NCI-H2081 treated with DMSO at 0.1 percent for 48 hours (cell line): Measurements from ENCODE around the gene CLRN3.

Source experiments
- DNase-seq: peaks from one replicate; lab custom pipeline; 2025; lab: John Stamatoyannopoulos, UW

Gene CLRN3

DNA sequence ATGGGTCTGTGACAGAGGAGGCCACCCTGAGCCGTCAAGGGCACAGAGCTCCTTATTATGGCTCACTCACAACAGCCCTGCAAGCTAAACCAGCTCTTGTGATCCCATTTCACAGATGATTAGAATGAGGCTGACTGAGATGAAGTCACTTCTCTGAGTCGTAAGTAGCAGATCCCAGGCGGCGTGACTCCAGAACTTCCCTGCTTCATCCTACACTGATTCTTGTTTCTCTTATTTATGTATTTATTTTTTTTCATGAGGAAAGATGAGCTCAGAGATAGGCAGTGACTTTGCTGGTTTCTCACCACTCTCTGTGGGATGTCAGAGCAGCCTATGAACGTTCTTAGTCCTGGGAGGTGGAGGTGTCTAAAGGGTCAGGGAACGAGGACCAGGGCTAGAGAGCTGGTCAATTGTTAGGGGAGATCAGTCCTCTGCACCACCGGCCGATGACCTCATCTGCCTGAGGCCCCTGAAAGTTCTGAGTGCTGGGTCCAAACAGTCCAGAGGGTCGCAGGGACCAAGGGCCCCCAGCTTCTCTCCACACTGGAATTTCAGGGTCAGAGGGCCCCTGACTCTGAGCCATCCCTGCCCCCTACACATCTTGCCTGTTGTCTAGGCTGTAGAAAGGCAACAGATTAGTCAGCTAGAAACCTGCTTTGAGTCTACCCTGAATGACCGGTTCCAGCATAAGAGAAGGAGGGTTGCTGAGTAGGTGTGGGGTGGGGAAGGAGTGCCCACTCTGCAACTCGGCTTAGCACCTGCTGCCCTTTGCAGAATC is 17.9 kb downstream of the CLRN3 start:
- DNase-seq: no peak

DNA sequence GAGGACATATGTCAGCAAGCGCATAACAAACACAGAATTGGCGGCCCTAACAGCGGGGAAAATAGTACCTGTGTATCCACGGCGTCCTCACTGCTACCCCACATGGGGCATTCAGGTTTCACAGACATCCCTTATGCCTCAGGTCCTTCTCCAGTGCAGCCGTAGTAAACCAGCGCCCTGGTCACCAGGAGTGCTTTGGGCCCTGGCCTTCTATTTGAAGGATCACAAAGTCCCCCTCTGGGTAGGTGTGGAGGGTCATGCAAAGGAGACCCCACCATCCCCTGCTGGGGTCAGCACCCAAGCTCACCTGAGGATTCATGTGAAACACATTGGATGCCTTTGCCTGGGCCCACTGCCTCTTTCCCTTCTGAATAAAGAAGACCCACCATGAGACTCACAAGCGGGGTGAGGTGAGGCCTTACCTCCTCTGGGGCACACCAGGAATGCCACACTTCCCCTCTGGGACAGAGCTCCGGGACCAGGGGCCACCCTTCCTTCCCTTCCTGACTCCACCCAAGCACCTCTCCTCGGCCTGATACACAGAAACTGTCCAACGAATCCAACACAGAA is 18.8 kb downstream of the CLRN3 start:
- DNase-seq: no peak

DNA sequence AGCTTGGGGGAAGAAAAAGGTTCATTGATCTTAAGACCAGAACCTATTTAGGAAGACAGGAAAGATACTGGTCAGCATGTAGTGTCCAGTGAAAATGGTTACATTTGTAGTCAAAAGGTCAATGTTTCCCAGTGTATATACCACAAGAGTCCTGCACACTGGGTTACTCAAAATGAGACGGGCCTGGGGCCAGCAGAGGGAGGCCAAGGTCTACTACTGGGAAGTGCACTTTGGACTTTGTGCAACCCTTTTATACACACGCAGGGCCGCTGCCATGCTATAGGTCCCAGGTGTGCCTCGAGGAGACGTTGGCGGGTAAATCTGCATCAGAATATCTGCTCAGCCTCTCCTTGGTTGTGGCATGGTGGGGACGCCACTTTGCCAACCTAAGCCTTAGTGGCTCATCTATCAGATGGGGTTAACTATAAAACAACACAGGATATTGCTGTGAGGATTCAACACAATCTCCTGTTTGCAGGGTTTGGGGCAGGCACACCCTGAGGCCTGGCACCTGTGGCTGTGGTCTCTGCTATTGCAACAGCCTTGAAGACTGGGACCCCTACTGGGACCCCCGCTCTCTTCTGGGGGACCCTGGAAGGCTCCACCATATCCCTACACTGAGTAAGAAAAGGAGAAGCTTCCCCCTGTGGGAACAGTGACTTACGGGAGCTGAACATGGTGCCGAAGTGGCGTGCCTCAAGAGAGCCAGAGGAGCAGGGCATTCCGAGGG is 19.7 kb downstream of the CLRN3 start:
- no peak for DNase-seq

DNA sequence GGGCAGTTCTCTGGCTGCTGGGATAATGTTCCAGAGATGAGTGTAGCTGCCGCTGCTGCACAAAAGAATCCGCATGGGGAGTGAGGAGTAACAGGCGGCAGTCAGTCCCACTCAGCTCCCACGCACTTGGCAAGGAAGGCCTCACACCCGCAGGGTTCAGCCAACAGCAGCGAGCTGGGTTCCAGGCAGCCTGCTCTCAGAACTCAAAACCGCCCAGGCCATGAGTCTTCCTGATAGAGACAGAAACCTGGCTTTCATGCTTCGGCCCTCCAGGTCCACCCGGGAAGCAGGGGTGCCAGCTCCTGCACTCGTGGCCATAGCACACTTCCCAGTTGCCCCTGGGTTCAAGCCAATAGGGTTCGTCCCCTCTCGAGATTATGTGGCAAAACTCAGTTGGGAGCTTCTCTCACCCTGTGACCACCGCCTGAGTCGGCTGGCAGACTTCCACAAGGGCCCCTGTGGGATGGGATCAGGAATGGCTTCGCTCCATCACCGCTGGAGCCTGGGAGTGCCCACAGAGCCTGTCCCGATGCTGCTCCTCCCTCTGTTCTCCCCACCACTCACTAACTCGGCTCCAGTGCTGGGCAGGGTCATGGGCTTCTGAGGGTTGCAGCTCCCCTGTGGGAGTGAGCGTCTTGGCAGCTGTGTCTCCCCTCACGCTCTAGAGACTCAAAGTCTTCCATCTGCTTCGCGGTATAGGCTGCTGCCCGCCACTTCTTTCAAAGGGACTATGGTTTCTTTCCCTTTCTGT is 20.6 kb downstream of the CLRN3 start:
- no peak for DNase-seq

DNA sequence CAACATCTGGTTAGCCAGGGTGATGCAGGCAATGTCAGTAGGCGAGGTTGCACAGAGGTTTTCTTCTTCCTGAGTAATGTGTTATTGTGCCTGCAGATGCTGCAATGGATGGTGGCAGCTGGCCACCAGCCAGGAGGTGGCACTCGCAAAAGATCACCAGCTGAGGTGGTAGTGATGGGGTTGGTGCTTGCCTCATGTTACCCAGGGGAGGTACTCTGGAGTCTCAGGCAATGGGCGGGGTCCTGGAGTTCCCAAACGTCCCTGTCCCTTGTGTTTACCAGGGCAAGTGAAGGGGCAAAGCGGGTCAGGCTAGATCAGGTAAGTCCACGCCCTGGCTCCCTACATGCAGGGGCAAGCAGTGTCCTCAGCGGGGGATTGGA is 21.1 kb downstream of the CLRN3 start:
- no peak for DNase-seq

DNA sequence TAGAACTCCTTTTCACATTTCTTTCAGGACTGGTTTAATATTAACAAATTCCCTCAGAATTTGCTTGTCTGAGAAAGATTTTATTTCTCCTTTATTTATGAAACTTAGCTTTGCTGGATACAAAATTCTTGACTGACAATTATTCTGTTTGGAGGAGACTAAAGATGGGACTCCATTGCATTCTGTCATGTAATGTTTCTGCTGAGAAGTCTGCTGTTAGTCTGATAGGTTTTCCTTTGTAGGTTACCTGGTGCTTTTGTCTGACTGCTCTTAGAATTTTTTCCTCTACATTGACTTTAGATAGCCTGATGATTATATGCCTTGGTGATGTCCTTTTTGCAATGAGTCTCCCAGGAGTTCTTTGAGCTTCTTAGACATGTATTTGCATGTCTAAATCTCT is 23.4 kb downstream of the CLRN3 start:
- DNase-seq: no peak

DNA sequence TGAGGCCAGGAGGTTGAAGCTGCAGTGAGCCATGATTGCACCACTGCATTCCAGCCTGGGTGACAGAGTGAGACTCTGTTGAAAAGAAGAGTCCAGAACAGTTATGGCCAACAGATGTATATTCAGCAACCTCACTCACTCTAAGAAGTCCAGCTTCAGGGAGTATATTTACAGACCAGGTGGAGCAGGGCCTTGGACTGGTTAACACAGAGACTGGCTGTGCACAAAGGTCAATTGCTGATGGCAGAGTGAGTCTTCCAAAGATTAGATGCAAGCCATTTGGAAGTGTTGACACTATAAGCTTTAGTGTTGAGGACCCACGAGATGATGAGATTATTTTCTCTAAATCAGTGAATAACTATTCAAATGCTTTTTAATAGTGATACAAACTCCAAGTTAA is 24.9 kb downstream of the CLRN3 start:
- DNase-seq: no peak

DNA sequence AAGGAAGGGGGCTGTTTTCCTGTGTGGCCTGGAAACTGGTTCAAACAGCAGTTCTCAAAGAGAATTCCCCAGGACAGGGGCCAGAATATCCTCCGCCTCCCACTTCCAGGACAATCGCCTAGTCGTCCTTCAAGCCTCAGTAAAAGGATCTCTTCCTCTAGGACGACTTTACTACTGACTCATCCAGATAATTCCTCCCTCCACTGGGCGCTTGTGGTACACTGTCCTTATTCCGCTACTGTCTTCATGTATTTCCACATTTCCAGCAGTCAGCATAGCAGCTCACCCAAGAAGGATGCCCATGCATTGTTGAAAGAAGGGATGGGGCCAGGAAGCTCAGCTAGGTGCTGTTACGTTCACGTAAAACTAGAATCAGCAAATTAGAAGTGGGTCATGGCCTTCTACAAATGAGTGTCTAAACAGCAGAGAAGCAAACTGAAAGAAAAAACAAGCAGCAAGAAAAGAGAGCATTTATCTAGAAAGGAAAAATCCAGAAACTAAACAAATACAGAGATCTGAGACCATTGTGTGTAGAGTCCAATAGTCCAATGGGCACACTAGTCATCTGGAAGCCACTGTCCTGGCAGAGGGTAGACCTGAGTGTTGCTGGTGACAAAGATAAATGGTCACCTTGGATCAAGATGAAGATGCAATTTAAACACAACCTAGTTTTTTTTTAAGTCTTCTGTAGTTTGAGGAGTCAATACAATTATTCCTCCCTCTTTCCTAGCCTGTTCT is 26.3 kb downstream of the CLRN3 start:
- no peak for DNase-seq

DNA sequence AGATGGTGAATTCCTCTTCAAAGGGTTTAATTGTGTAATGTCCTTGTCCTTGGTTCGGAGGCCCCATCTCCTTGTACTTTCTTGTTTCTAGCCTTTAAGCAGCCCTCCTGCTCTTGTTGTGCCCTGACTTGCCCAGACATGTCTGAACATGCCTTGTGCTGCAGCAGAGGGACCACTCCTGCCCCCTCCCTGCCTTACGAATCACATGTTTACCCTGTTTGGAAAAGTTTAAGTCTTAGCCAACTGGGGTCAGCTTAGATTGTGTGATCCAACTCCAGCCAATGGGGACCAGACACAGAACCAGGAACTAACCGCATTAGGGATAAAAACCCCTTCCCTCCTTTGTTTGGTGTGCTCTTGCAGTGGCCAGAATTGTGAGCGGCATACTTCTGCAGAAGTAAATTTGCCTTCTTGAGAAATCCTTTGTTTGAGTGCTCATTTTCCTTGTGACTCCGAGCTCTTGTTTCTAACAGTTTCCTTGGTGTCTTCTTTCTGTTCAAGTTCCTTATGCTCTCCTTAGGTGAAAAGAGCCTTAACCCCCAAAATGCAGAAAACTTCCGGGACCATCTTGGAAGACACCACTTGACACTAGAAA is 29.4 kb downstream of the CLRN3 start:
- DNase-seq: no peak

DNA sequence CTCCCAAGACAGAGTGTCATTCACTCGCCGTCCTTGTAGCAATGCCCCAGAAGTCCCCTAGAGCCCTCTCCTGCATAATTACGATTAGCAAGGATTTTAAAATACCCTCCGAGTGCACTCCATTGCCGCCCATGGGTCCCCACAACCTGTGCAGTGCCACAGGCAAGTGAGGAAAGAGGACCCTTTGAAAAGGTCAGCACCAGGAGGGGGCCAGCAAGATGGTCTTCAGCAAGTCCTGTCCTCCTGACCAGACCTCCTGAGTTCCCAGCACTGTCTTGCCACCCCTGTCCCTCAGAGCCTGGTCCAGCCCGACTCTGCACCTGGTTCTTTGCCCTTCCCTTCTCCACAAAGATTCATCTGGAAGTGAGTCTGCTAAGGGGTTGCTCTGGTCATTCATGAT is 32.1 kb downstream of the CLRN3 start:
- no peak for DNase-seq

DNA sequence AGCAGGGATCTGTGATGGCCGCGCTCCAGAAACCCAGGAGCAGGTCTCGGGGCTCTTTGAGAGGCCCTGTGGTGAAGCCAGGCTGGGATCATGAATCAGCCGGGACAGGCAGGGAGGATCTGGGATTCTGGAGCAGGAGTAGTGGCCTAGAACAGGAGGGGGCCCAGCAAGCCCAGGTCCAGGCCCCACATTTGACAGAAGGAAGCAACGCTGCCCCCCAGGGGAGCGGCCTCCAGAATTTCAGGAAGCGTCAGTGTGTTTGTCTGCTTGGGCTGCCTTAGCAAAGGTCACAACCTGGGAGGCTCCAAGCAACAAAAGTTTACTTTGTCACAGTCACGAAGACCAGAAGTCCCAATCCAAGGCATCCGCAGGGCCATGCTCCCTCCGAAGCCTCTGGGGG is 36.8 kb downstream of the CLRN3 start:
- DNase-seq: no peak

DNA sequence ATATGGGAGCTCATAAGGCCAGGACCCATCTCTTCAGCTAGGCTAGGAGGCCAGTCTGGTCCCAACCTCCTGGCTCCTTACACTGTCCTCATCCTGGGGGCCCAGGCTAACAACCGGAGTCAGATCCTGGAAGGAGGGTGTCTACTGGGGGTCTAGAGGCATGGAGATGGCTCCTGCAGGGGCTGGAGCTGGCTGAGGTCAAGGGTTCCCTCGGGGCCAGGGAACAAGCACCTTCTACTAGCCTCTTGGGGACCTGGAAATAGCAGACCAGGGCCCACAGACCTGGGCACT is 37.2 kb downstream of the CLRN3 start:
- no peak for DNase-seq

DNA sequence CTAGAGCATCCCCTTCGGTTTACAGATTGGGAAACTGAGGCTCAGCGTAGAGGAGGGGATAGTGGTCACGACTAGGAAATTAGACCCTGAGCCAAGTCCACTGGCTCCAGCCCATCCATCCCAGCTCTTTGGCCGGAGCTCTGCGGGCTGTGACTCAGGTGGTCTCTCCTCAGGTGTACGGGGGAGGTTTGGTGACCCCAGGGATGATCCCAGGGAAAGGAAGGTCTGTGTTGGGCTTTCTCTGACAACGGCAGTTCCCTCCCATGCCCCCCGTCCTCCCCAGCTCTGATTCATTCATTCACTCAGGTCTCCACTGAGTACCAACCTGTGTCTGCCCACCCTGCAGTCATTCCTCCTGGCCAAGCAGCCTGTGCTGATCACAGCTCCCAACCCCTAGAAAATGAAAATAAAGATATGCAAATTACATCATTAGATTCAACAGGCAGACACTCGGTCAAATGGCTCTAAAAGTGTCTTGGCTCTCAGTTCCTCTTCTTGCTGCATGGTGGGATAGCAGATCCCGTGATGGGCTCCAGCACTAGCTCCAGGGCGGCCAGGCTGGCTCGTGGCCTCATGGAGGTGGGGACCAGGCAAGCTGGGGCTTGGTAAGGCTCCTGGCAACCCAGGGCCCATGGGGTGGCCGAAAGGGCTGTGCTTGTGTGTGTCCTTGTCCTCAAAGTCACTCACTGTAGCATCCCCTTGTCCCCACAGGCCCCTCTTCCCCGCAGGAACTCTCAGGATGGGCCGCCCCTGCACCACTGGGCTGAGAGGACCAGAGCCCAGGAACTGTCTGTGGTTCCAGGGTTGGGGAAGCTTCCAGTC is 37.8 kb downstream of the CLRN3 start:
- DNase-seq: no peak

DNA sequence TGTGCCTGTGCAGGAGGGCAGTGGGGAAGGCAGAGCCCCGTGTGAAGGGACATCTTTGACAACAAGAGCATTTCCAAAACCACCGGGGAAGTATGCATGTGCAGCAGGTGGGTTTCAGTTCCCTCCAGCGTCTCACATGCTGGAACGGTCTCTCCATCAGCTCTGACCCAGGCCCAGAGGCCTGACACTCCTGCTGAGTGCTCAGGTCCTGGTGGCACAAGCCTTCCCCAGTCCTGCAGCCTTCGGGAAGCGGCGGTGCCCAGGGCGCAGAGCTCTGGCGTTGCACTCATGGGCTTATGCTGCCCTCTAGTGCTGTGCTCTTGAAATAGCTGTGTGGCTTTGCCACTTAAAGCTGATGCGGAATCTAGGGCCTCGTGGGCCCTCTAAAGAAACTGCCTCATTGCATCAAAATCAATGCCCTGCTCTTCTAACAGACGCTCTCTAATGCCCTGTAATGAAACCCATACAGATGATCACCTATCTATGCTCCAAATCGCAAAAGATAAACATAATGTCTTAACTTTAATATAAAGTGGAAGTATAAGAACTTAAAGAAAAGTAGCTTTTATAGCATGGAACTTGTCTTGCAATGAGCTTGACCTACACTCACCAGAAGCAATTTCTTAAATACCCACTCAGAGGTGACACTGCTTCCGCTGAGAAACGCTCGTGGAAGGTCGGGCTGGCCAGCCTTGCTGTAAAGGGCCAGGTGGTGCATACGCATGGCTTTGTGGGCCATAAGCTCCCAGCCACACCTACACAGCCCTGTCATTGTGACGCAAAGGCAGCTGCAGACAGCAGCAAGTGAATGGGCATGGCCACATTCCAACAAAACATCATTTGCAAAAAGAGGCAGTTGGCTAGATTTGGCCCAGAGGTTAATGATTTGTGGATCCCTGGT is 38.6 kb downstream of the CLRN3 start:
- no peak for DNase-seq

DNA sequence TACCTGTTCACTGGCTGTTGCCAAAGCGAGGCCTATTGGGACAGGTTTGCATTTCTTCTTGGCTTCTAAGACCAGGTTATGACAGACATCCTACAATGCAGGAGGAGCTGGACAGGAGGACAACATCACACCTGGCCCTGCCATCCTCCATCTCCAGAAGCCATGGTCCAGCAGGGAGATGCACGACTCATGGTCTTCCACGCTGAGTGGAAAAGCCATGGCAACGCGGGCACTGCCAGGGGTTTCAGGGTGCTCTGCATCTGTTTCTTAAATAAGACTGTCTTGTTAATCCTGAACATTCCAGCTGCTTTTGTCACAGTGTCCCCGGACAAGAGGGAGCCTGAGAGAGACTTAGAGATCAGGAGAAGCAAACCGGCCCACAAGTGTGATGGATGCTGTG is 40.3 kb downstream of the CLRN3 start:
- no peak for DNase-seq

DNA sequence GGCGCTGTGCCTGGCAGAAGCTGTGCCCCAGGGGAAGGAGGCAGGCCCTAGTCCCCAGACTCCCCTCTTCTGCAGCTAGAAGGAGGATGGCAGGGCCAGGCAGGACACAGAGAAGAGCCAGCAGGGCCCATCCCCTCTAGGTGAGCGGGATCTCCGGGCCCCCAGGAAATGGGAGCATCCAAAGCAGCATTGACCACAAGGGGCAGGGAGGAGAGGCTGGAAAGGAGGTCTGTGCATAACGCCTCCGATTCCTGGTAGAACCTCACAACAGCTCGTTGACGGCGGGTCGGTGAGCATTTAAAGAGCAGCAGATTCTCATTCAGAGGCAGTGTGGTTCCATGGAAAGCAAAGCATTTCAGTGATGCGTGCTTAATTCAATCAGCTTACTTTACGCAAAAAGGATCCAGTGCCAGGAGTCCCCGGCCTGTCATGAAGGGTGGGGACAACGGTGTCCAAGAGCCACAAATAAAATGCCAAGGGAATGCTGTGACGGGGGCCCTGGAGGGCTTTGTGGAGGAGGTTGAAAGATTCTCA is 41.0 kb downstream of the CLRN3 start:
- DNase-seq: no peak

DNA sequence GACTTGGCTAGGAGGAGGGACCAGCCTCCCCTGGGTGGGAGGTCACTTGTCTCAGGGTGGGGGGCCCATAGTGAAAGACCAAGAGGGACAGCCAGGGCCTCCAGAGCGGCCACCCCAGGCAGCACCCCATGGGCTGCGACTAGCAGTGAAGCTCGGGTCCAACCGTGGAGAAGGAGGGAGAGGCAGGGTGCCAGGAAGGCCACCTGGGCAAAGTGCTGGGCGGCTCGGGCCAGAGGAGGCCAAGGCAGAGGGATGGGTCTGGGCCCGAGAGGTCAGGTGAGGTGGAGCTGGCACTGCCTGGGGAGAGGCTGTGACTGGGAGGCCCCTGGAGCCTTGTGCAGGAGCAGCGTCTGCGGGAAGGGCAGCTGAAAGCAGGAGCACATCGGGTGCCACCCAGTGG is 41.8 kb downstream of the CLRN3 start:
- no peak for DNase-seq

DNA sequence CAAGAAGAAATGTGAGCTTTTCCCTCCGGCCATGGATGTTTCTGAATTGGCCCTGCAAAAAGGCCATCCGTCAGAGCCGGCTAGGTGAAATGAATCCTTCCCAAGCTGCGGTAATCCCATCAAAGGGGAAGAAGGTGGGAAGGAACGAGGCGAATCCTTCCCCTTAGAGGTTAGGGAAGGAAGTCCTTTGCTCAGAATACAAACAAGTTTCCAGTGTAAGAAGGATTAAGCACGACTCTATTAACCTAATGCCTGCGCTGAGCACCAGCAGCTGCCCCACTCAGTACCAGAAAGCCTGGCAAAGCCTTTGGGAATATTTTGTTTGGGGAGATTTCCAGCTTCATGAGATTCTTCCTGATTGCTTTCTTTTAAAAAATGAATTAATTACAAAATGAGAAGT is 42.8 kb downstream of the CLRN3 start:
- no peak for DNase-seq

DNA sequence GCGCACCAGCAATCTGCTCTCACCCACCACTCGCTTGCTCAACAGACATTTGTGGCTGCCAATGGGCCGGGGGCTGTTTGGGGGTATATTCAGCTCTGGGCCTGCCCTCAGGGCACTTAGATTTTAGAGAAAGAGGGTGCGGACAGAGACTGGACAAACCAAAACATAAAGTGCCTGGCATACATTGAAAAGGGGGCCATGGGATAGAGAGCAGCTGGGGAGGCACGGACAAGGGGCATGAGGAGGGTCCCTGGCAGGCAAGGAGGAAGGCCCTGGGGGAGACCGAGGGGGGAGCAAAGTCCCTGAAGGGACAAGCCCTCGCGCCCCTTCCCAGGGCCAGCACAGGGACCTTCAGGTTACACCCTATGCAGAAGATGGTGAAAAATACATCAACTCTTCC is 43.5 kb downstream of the CLRN3 start:
- DNase-seq: no peak

DNA sequence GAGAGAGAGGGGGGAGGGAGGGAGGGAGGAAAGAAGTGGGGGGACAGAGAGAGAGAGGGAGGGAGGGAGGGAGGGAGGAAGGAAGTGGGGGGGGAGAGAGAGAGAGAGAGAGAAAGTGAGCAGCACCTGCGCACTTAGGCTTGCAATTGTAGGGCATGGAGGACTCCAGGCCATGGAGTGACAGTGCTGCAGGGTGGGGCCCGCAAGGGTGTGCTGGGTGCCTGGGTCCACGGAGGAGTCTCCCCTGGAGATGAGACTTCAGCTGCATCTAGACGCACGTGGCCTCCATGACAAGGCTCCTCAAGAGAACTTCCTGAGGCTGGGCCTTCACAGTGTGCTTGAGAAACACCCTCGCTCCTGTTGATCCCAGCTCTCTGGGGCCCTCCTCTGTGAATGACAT is 44.5 kb downstream of the CLRN3 start:
- no peak for DNase-seq
